Measurements from ENCODE around the gene GALNT4. TPM values are rescaled to one million over a fixed set of nuclear protein-coding genes. Genes with fewer than 3 reads are reported as not detected.

The GALNT4 gene
- total RNA-seq, 1 experiment from 2014 or later, result 7.2 TPM

- intact Hi-C loops (cut with micrococcal nuclease; ENCODE audit: unreplicated experiment), result loop anchor here (5.0 to 10.0 kb wide), 5 partner anchors 103 to 1311 kb away; no protein-coding TSS in a partner anchor
Measured at GRCh38 chr12:89544022-89544421, 19.4 kb upstream of the GALNT4 start.

GRCh38 chr12:89542912-89543592, 18.5 kb upstream of the GALNT4 start:
- peak; percentile 88 to 89 for TF ChIP-seq CTCF (IDR thresholded peaks at IDR 0.05; ENCODE audit: insufficient read depth in 1 of 2, low read depth in 1 of 2, low read length in 1 of 2, severe bottlenecking in 1 of 2, unreplicated experiment in 1 of 2)
- no TSS peak for BruUV-seq (replicated peaks)
- no peaks in the 10 kb centered on the region for H3K9me3 ChIP-seq
- ChIA-PET CTCF (interaction anchor here (1.3 to 1.4 kb wide), 2 partner anchors 166 to 560 kb away, joined by 3 read pairs; partner anchors contain the start of gene ATP2B1), POLR2A (no interaction called here)
- Mint-ChIP-seq H3K4me3 (ENCODE audit: unreplicated experiment) (no peak overlapping the region), H3K4me1 (ENCODE audit: low read depth, unreplicated experiment) (peaks cover 17% of the 10 kb centered on the region), H3K36me3 (ENCODE audit: insufficient read depth, unreplicated experiment) (no peaks in the 10 kb centered on the region), H3K27ac (ENCODE audit: unreplicated experiment) (no peak overlapping the region), H3K27me3 (ENCODE audit: insufficient read depth, unreplicated experiment) (no peaks in the 10 kb centered on the region), H3K9me3 (ENCODE audit: unreplicated experiment) (no peaks in the 10 kb centered on the region)
- H3K27me3 ChIP-seq (replicated peaks; ENCODE audit: control insufficient read depth, insufficient read depth, low read length), result no peaks in the 10 kb centered on the region
- DNase-seq, result peak; percentile 75 to 86
- peaks cover 29% of the 10 kb centered on the region for H3K4me1 ChIP-seq
- H3K4me3 ChIP-seq (ENCODE audit: low read depth, low read length), result no peak overlapping the region
- H3K36me3 ChIP-seq (ENCODE audit: control insufficient read depth, insufficient read depth, low read length), result no peaks in the 10 kb centered on the region; the same call in 1 of the 2 replicates
- intact Hi-C loops (cut with micrococcal nuclease; ENCODE audit: unreplicated experiment), result loop anchor here (1.0 to 10.0 kb wide), 12 partner anchors 25 to 1312 kb away; no protein-coding TSS in a partner anchor

More at GRCh38 chr12:89544022-89544421, 19.4 kb upstream of the GALNT4 start:
- no peaks in the 10 kb centered on the region for H3K9me3 Mint-ChIP-seq (ENCODE audit: unreplicated experiment)
- H3K36me3 Mint-ChIP-seq (ENCODE audit: insufficient read depth, unreplicated experiment), result no peaks in the 10 kb centered on the region
- Histone ChIP-seq H3K36me3 (ENCODE audit: control insufficient read depth, insufficient read depth, low read length) (no peaks in the 10 kb centered on the region; the same call in 1 of the 2 replicates), H3K9me3 (no peaks in the 10 kb centered on the region), H3K4me1 (peaks cover 22% of the 10 kb centered on the region), H3K4me3 (ENCODE audit: low read depth, low read length) (no peak overlapping the region), H3K27me3 (replicated peaks; ENCODE audit: control insufficient read depth, insufficient read depth, low read length) (no peaks in the 10 kb centered on the region)
- ChIA-PET CTCF (interaction anchor here (1.3 to 1.4 kb wide), 2 partner anchors 165 to 559 kb away, joined by 3 read pairs; partner anchors contain the start of gene ATP2B1), POLR2A (no interaction called here)
- H3K27ac Mint-ChIP-seq (ENCODE audit: unreplicated experiment), result no peak overlapping the region
- H3K27me3 Mint-ChIP-seq (ENCODE audit: insufficient read depth, unreplicated experiment), result no peaks in the 10 kb centered on the region
- no peak overlapping the region for H3K4me3 Mint-ChIP-seq (ENCODE audit: unreplicated experiment)
- peaks cover 11% of the 10 kb centered on the region for H3K4me1 Mint-ChIP-seq (ENCODE audit: low read depth, unreplicated experiment)
- BruUV-seq (replicated peaks), result no TSS peak
- TF ChIP-seq CTCF (IDR thresholded peaks at IDR 0.05; ENCODE audit: insufficient read depth in 1 of 2, low read depth in 1 of 2, low read length in 1 of 2, severe bottlenecking in 1 of 2, unreplicated experiment in 1 of 2), result no peak
- DNase-seq, result no peak

- no peak overlapping the region for H3K27ac Mint-ChIP-seq (ENCODE audit: unreplicated experiment)
Measured at GRCh38 chr12:89542236-89542635, 17.6 kb upstream of the GALNT4 start.

More at GRCh38 chr12:89542236-89542635, 17.6 kb upstream of the GALNT4 start:
- no peak for TF ChIP-seq CTCF (IDR thresholded peaks at IDR 0.05; ENCODE audit: insufficient read depth in 1 of 2, low read depth in 1 of 2, low read length in 1 of 2, severe bottlenecking in 1 of 2, unreplicated experiment in 1 of 2)
- H3K4me1 Mint-ChIP-seq (ENCODE audit: low read depth, unreplicated experiment), result peaks cover 25% of the 10 kb centered on the region
- no peak overlapping the region for H3K4me3 Mint-ChIP-seq (ENCODE audit: unreplicated experiment)
- intact Hi-C loops (cut with micrococcal nuclease; ENCODE audit: unreplicated experiment), result loop anchor here (2.0 to 10.0 kb wide), 8 partner anchors 105 to 1313 kb away; no protein-coding TSS in a partner anchor
- BruUV-seq (replicated peaks), result no TSS peak
- Histone ChIP-seq H3K27me3 (replicated peaks; ENCODE audit: control insufficient read depth, insufficient read depth, low read length) (no peaks in the 10 kb centered on the region), H3K36me3 (ENCODE audit: control insufficient read depth, insufficient read depth, low read length) (no peaks in the 10 kb centered on the region; the same call in 1 of the 2 replicates), H3K4me3 (ENCODE audit: low read depth, low read length) (no peak overlapping the region), H3K9me3 (no peaks in the 10 kb centered on the region), H3K4me1 (peaks cover 37% of the 10 kb centered on the region)
- no peaks in the 10 kb centered on the region for H3K36me3 Mint-ChIP-seq (ENCODE audit: insufficient read depth, unreplicated experiment)
- no peaks in the 10 kb centered on the region for H3K27me3 Mint-ChIP-seq (ENCODE audit: insufficient read depth, unreplicated experiment)
- POLR2A ChIA-PET, result no interaction called here
- no peaks in the 10 kb centered on the region for H3K9me3 Mint-ChIP-seq (ENCODE audit: unreplicated experiment)
- DNase-seq, result no peak
- CTCF ChIA-PET, result interaction anchor here (1.4 kb wide), 1 partner anchor 561 kb away, joined by 3 read pairs; no protein-coding TSS in a partner anchor
